HepG2 (cell line): ENCODE results near the gene MS4A18. TPM values are rescaled to one million over a fixed set of nuclear protein-coding genes. Genes with fewer than 3 reads are reported as not detected.

Experiments
- ATAC-seq: fragments of 200-7000 bp; cut with Tn5 transposase; 3 replicates; pipeline ENCODE4 v1.9.1; 2020; ENCODE audit warnings: mild to moderate bottlenecking, moderate library complexity
- BruUV-seq: library from RNA; stranded (reverse); fragments of 400-500 nt; replicated peaks from 2 replicates; lab custom pipeline; 2021; lab: Mats Ljungman, UMichigan
- CTCF ChIA-PET: fragments of 300-600 bp; formaldehyde crosslinking; extraction: SDS; loops from one replicate; lab custom pipeline; 2021; ENCODE audit warnings: low total read pairs, inconsistent platforms, low intra/inter-chr PET ratio; lab: Yijun Ruan, JAX
- POLR2A ChIA-PET: fragments of 350-600 bp; sonication (Branson Sonifier 250); formaldehyde crosslinking; loops from one replicate; lab custom pipeline; 2020; ENCODE audit warnings: antibody characterized with exemption, inconsistent platforms; lab: Yijun Ruan, JAX
- DNase-seq: peaks from one replicate; pipeline ENCODE4 v3.0.0-alpha.2; 2015; ENCODE audit warnings: low spot score
- FAIRE-seq: peaks from 3 replicates; lab custom pipeline; 2011; peaks lifted over from hg19 to GRCh38; lab: Jason Lieb, UNC
- H2AFZ ChIP-seq: one replicate; pipeline ENCODE4 v1.6.1; 2011; ENCODE audit warnings: low read length, inconsistent platforms
- H3K27ac ChIP-seq: fragments of 300-600 bp; 3 replicates; pipeline ENCODE4 v1.8.0; 2011; ENCODE audit warnings: mixed run types, mild to moderate bottlenecking, mixed read lengths, low read length, inconsistent platforms; ENCODE audit not compliant: insufficient read depth; ENCODE audit errors: extremely low read length
- H3K27me3 ChIP-seq, 2 experiments: fragments of 200-600 bp in 1 of 2; 2 replicates in 1 of 2; 3 replicates in 1 of 2; pipeline versions ENCODE4 v1.6.0 to v1.8.0; 2011; ENCODE audit warnings: low read length in 2 of 2, mild to moderate bottlenecking in 2 of 2, moderate library complexity in 2 of 2, inconsistent platforms in 1 of 2; ENCODE audit not compliant: insufficient read depth in 2 of 2, control insufficient read depth in 1 of 2
- H3K36me3 ChIP-seq, 2 experiments: fragments of 200-600 bp in 1 of 2; replicated peaks in 1 of 2; 2 replicates in 1 of 2; 3 replicates in 1 of 2; pipeline versions ENCODE4 v1.5.1 to v1.8.0; 2011; ENCODE audit warnings: low read length in 2 of 2, inconsistent platforms in 1 of 2; ENCODE audit not compliant: insufficient read depth in 2 of 2, control insufficient read depth in 1 of 2
- H3K4me1 ChIP-seq: 2 replicates; pipeline ENCODE4 v1.5.1; 2012; ENCODE audit warnings: low read length, inconsistent platforms; ENCODE audit not compliant: insufficient read depth
- H3K4me2 ChIP-seq: 2 replicates; pipeline ENCODE4 v1.6.0; 2011; ENCODE audit warnings: low read depth, low read length, inconsistent platforms
- H3K4me3 ChIP-seq, 3 experiments: fragments of 200-600 bp in 1 of 3; sonication (generic), shearing (Covaris generic) in 1 of 3; replicated peaks in 1 of 3; 2 replicates each; pipeline ENCODE4 v1.5.1; 2011 to 2016; ENCODE audit warnings: low read length in 3 of 3, inconsistent platforms in 2 of 3, low read depth in 2 of 3, mild to moderate bottlenecking in 2 of 3, control low read depth in 1 of 3, mixed read lengths in 1 of 3; ENCODE audit not compliant: insufficient read depth in 1 of 3
- H3K79me2 ChIP-seq: one replicate; pipeline ENCODE4 v1.6.1; 2011; ENCODE audit warnings: low read length, inconsistent platforms; ENCODE audit not compliant: insufficient read depth
- H3K9ac ChIP-seq: 2 replicates; pipeline ENCODE4 v1.6.0; 2011; ENCODE audit warnings: mild to moderate bottlenecking, low read depth, low read length, inconsistent platforms; ENCODE audit not compliant: insufficient read depth
- H3K9me3 ChIP-seq: 2 replicates; pipeline ENCODE4 v1.5.1; 2012; ENCODE audit warnings: mild to moderate bottlenecking, low read length
- H4K20me1 ChIP-seq: 2 replicates; pipeline ENCODE4 v1.6.0; 2011; ENCODE audit warnings: inconsistent platforms, mild to moderate bottlenecking, low read length, moderate library complexity; ENCODE audit not compliant: insufficient read depth
- CBFB ChIP-seq: sonication (generic); formaldehyde crosslinking; IDR thresholded peaks from 2 replicates; pipeline ENCODE4 v1.4.0; 2020; ENCODE audit warnings: missing genetic modification reagents
- CTCF ChIP-seq: sonication (generic); formaldehyde crosslinking; IDR thresholded peaks from 2 replicates; pipeline ENCODE4 v1.5.0; 2020; ENCODE audit warnings: mild to moderate bottlenecking, missing genetic modification reagents, moderate library complexity
- FOXO1 ChIP-seq: sonication (generic); formaldehyde crosslinking; IDR thresholded peaks from 2 replicates; pipeline ENCODE4 v1.4.0; 2020; ENCODE audit warnings: missing genetic modification reagents
- NR2F6 ChIP-seq, 2 experiments: IDR thresholded peaks; 2 replicates each; pipeline ENCODE4 v1.6.1; 2016; ENCODE audit warnings: antibody characterized with exemption in 1 of 2, mild to moderate bottlenecking in 1 of 2
- RAD51 ChIP-seq: fragments of 450-650 bp; IDR thresholded peaks from 2 replicates; pipeline ENCODE4 v1.6.1; 2016; ENCODE audit warnings: borderline replicate concordance
- SIN3A ChIP-seq: IDR thresholded peaks from 2 replicates; pipeline ENCODE4 v1.6.1; 2011; ENCODE audit warnings: low read depth, mild to moderate bottlenecking, control low read depth, low read length, borderline replicate concordance
- ZBTB21 ChIP-seq: sonication (generic); formaldehyde crosslinking; IDR thresholded peaks from 2 replicates; pipeline ENCODE4 v1.4.0; 2020; ENCODE audit warnings: missing genetic modification reagents
- ZBTB8A ChIP-seq: sonication (generic); formaldehyde crosslinking; IDR thresholded peaks from 2 replicates; pipeline ENCODE4 v1.4.0; 2020; ENCODE audit warnings: mild to moderate bottlenecking, low read depth, missing genetic modification reagents, borderline replicate concordance
- ZFX ChIP-seq: sonication (generic); formaldehyde crosslinking; IDR thresholded peaks from 2 replicates; pipeline ENCODE4 v1.4.0; 2020; ENCODE audit warnings: mild to moderate bottlenecking, low read depth, missing genetic modification reagents, moderate library complexity
- ZNF234 ChIP-seq: sonication (generic); formaldehyde crosslinking; conservative IDR thresholded peaks from 2 replicates; pipeline ENCODE4 v1.5.1; 2020; ENCODE audit warnings: mild to moderate bottlenecking, missing genetic modification reagents
- ZNF263 ChIP-seq: sonication (generic); formaldehyde crosslinking; IDR thresholded peaks from 2 replicates; pipeline ENCODE4 v1.4.0; 2020; ENCODE audit warnings: missing genetic modification reagents
- ZNF546 ChIP-seq: sonication (generic); formaldehyde crosslinking; conservative IDR thresholded peaks from 2 replicates; pipeline ENCODE4 v1.8.1; 2023; ENCODE audit warnings: mild to moderate bottlenecking, missing genetic modification reagents
- ZNF552 ChIP-seq: sonication (generic); formaldehyde crosslinking; IDR thresholded peaks from 2 replicates; pipeline ENCODE4 v1.9.0; 2022; ENCODE audit warnings: missing genetic modification reagents, mild to moderate bottlenecking, borderline replicate concordance
- ZNF777 ChIP-seq: sonication (generic); formaldehyde crosslinking; IDR thresholded peaks from 2 replicates; pipeline ENCODE4 v1.4.0; 2020; ENCODE audit warnings: missing genetic modification reagents
- WGBS: methylation state at CpG from one replicate; pipeline ENCODE4 v1.1.6; 2017; ENCODE audit warnings: low lambda C conversion rate; 5-methylcytosine and 5-hydroxymethylcytosine counted together
- in situ Hi-C: cut with HindIII; loops from 2 replicates; pipeline ENCODE4 v1.10.0; 2017; ENCODE audit warnings: low pct_unique_long_range_greater_than_20kb; ENCODE audit not compliant: extremely low pct_ligation_motif_present
- intact Hi-C: fragments of 100-400 bp; cut with micrococcal nuclease; formaldehyde crosslinking; loops from one replicate; pipeline ENCODE4 v1.10.0; 2022; ENCODE audit not compliant: unreplicated experiment
- polyA plus RNA-seq, 8 experiments: library from polyadenylated mRNA; depleted of rRNA in 3 of 8; stranded (reverse) in 7 of 8; unstranded in 1 of 8; fragments of >200 nt; fragmentation: Illumina TruSeq in 4 of 8; extraction: Trizol in 4 of 8; gene quantifications; 2 replicates each; pipeline versions ENCODE4 v1.2.1 to v1.2.3, GENCODE V29; 2011 to 2016; ENCODE audit warnings: low read depth in 4 of 8, missing spikeins in 1 of 8, mixed read lengths in 1 of 8; ENCODE audit not compliant: insufficient read depth in 1 of 8
- total RNA-seq, 5 experiments: library from RNA; depleted of rRNA; stranded (reverse); fragments of >200 nt; fragmentation: Illumina TruSeq; extraction: Trizol; gene quantifications; 2 replicates each; pipeline ENCODE4 v1.2.3, GENCODE V29; 2016; ENCODE audit warnings: low read depth in 1 of 5

Gene MS4A18
- total and polyA plus RNA-seq, 2 of the 13 experiments (the other 11 are each of a cell fraction or from before 2014, with no cell fraction given) = not detected

- TF ChIP-seq ZNF552 (CRISPR knock-in tag) (no peak), ZNF234 (CRISPR knock-in tag) (no peak), RAD51 (no peak), ZNF263 (CRISPR knock-in tag) (no peak), SIN3A (no peak), ZNF546 (CRISPR knock-in tag) (no peak), ZFX (CRISPR knock-in tag) (no peak), ZBTB8A (CRISPR knock-in tag) (no peak), CBFB (CRISPR knock-in tag) (no peak), ZNF777 (CRISPR knock-in tag) (no peak)
These were observed 37.1 kb downstream of the MS4A18 start (continued) for GRCh38 chr11:60761436-60762190.

- TF ChIP-seq FOXO1 (CRISPR knock-in tag) (no peak), ZBTB21 (no peak), CTCF (peak; percentile 17; the same call in 1 of the 2 replicates), NR2F6 (IDR thresholded peaks at IDR 0.05) (peak; percentile 65), NR2F6 (CRISPR knock-in tag; IDR thresholded peaks at IDR 0.05) (peak; percentile 48; the same call in 1 of the 2 replicates)
- TF ChIP-seq, all 625 proteins: peak for 2
- ATAC-seq (peak; percentile 57), DNase-seq (peak; percentile 25), FAIRE-seq (peak; percentile 60)
- Histone ChIP-seq H3K36me3 (no peaks in the 10 kb centered on the region), H3K4me3 (no peak overlapping the region), H3K27ac (no peak overlapping the region), H3K4me2 (no peak overlapping the region), H3K79me2 (no peaks in the 10 kb centered on the region), H3K27me3 (peaks cover 1 to 29% of the 10 kb centered on the region in 2 experiments; a peak in 2 of 5 replicates), H2AFZ (no peak overlapping the region), H3K9me3 (no peaks in the 10 kb centered on the region), H3K4me1 (no peaks in the 10 kb centered on the region), H4K20me1 (no peaks in the 10 kb centered on the region), H3K9ac (no peak overlapping the region)
- no TSS peak for BruUV-seq
- ChIA-PET POLR2A (no interaction called here), CTCF (no interaction called here)
- WGBS = 27% methylated on average over 11 of the region's 11 CpGs
- intact Hi-C loops (loop anchor here (5.0 kb wide), 1 partner anchor 401 kb away; no protein-coding TSS in a partner anchor), in situ Hi-C loops (no loop called here)
These were observed 38.6 kb downstream of the MS4A18 start for GRCh38 chr11:60762851-60763691.
